Measurements from ENCODE around the gene RAB42. TPM values are rescaled to one million over a fixed set of nuclear protein-coding genes. Genes with fewer than 3 reads are reported as not detected.
A peak's percentile ranks its signal among the peaks of the same experiment; 100 is the strongest.

RAB42 gene
- total RNA-seq, 1 donor from 2014 or later: 1.5 TPM

DNA sequence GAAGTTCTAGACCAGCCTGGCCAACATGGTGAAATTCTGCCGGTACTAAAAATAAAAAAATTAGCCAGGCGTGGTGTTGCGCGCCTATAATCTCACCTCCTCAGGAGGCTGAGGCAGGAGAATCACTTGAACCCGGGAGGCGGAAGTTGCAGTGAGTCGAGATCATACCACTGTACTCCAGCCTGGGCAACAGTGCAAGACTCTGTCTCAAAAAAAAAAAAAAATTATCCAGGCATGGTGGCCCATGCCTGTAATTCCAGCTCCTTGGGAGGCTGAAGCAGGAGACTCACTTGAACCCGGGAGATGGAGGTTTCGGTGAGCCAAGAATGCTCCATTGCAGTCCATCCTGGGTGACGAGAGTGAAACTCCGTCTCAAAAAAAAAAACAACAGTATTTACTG is 18.5 kb upstream of the RAB42 start:
- Mint-ChIP-seq H3K9me3 (no peaks in the 10 kb centered on the region), H3K36me3 (ENCODE audit: low read depth) (peaks cover 18% of the 10 kb centered on the region), H3K4me1 (peaks cover 4% of the 10 kb centered on the region), H3K4me3 (no peak overlapping the region), H3K27ac (ENCODE audit: unreplicated experiment) (no peak overlapping the region), H3K27me3 (ENCODE audit: low read depth) (no peaks in the 10 kb centered on the region)
- no peak for TF ChIP-seq CTCF (conservative IDR thresholded peaks at IDR 0.05)
- no peak for DNase-seq (ENCODE audit: low read depth, low spot score)

DNA sequence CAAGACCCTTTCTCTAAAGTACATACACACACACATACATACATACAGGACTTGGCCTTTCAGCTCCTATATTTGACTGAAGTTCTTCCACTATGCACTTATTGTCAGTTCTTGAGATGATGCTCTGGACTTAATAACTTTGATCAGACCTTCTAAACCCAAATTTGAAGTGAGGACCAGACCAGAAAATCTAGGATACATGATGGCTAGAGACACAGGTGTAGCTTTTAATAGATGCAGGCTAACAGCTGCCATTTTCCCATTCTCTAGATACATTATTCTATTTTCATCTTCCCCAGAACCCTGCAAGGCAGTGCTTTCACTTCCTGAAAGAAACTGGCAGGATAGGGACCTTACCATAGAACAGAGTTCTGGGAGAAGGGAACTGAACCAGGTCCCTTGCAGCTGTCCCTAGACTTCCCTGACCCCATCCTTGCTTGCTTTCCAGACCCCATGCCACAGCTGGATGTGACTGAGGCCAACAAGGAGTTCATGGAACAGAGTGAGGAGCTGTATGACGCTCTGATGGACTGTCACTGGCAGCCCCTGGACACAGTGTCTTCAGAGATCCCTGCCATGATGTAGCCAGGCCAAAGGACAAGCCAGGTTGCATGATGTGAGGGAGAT is 14.9 kb upstream of the RAB42 start:
- Mint-ChIP-seq H3K9me3 (no peaks in the 10 kb centered on the region), H3K27me3 (ENCODE audit: low read depth) (peaks cover 6% of the 10 kb centered on the region), H3K27ac (ENCODE audit: unreplicated experiment) (no peak overlapping the region), H3K4me3 (peak overlapping the region; percentile 76), H3K4me1 (peaks cover 31% of the 10 kb centered on the region), H3K36me3 (ENCODE audit: low read depth) (peaks cover 31% of the 10 kb centered on the region)
- no peak for TF ChIP-seq CTCF (conservative IDR thresholded peaks at IDR 0.05)
- no peak for DNase-seq (ENCODE audit: low read depth, low spot score)

GRCh38 chr1:28577738-28578536 is 14.1 kb upstream of the RAB42 start:
- H3K27me3 Mint-ChIP-seq (ENCODE audit: low read depth): peaks cover 10% of the 10 kb centered on the region
- H3K36me3 Mint-ChIP-seq (ENCODE audit: low read depth): peaks cover 31% of the 10 kb centered on the region
- H3K4me1 Mint-ChIP-seq: peaks cover 37% of the 10 kb centered on the region
- H3K27ac Mint-ChIP-seq (ENCODE audit: unreplicated experiment): no peak overlapping the region
- no peak for TF ChIP-seq CTCF (conservative IDR thresholded peaks at IDR 0.05)
- no peaks in the 10 kb centered on the region for H3K9me3 Mint-ChIP-seq
- DNase-seq (ENCODE audit: low read depth, low spot score): no peak
- peak overlapping the region; percentile 76 for H3K4me3 Mint-ChIP-seq

DNA sequence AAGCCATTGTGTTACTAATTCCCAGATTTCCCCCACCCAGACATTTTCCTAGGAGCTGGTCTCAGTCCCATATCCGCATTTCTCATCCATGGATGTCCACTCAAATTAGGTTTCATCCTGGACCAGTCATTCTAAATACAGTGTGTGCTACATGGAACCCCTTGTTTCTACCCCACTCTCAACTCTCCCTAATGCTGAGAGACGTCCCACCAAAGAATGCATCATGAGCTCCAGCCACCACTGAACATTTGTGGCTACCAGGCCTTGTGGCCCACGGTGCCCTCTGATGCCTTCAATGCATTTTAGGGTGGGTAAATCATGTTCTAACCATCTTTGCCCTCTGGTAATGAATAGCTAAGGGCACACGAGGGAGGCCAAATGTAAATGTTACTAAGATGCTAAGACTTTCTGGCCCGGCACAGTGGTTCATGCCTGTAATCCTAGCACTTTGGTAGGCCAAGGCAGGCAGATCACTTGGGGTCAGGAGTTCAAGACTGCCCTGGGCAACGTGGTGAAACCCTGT is 13.3 kb upstream of the RAB42 start:
- peaks cover 31% of the 10 kb centered on the region for H3K36me3 Mint-ChIP-seq (ENCODE audit: low read depth)
- H3K4me3 Mint-ChIP-seq: peak overlapping the region; percentile 73
- peak overlapping the region; percentile 88 for H3K27ac Mint-ChIP-seq (ENCODE audit: unreplicated experiment)
- H3K9me3 Mint-ChIP-seq: no peaks in the 10 kb centered on the region
- TF ChIP-seq CTCF (conservative IDR thresholded peaks at IDR 0.05): no peak
- H3K4me1 Mint-ChIP-seq: peaks cover 40% of the 10 kb centered on the region
- DNase-seq (ENCODE audit: low read depth, low spot score): no peak
- peaks cover 10% of the 10 kb centered on the region for H3K27me3 Mint-ChIP-seq (ENCODE audit: low read depth)

GRCh38 chr1:28579401-28579800 is 12.7 kb upstream of the RAB42 start:
- TF ChIP-seq CTCF (conservative IDR thresholded peaks at IDR 0.05): no peak
- Mint-ChIP-seq H3K27me3 (ENCODE audit: low read depth) (peaks cover 10% of the 10 kb centered on the region), H3K9me3 (no peaks in the 10 kb centered on the region), H3K4me3 (peak overlapping the region; percentile 94), H3K36me3 (ENCODE audit: low read depth) (peaks cover 31% of the 10 kb centered on the region), H3K27ac (ENCODE audit: unreplicated experiment) (peak overlapping the region; percentile 81), H3K4me1 (peaks cover 40% of the 10 kb centered on the region)
- no peak for DNase-seq (ENCODE audit: low read depth, low spot score)

Measured in neural crest cell (in vitro differentiated cells).